ENCODE results near the gene CD9. TPM values are rescaled to one million over a fixed set of nuclear protein-coding genes. Genes with fewer than 3 reads are reported as not detected.

The CD9 gene
- polyA plus RNA-seq, 1 donor from 2014 or later: not detected

DNA sequence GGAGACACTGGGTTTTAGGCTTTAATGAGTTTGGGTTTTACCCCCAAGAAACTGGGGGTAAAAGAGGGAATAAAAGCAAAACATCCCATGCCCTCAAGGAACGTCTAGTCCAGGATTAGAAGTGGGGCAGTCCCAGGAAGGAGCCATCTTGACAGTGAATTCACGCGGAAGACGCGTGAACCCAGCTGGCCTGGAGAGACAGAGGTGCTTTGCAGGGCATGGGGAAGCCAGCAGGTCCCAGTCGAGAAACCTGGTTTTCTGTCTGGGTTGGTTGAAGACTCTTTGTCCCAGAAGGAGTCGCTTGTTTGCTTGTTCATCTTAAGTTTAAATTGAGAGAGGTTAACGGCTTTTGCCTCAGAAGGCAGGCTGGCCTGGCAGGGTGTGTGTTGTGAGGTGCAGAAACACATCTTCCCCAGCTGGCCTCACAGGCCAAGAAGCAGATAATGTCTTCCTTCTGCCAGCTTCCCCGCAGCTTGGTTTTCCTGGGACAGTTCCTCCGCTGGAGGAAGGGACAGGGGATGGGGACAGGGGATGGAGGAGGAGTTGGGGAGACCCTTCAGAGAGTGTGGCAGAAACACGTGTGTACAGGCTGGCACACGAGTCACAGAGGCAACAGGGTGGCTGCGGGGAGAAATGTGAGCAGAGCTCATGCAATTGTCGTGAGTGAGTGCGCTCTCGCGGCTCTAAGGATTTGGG, 18.5 kb upstream of the CD9 start:
- Histone ChIP-seq H3K9me3 (ENCODE audit: low read length) (no peaks in the 10 kb centered on the region), H3K4me2 (ENCODE audit: low read length) (no peak overlapping the region), H3K27ac (ENCODE audit: low read length) (no peak overlapping the region)

GRCh38 chr12:6182279-6182898, 17.8 kb upstream of the CD9 start:
- Histone ChIP-seq H3K36me3 (ENCODE audit: insufficient read depth, low read length) (no peaks in the 10 kb centered on the region), H2AFZ (ENCODE audit: low read depth, low read length) (no peak overlapping the region), H3K9me2 (ENCODE audit: insufficient read depth, low read length) (no peaks in the 10 kb centered on the region), H3K9me3 (ENCODE audit: low read length) (no peaks in the 10 kb centered on the region), H3K4me3 (ENCODE audit: low read length) (no peak overlapping the region), H3K27me3 (ENCODE audit: insufficient read depth, low read depth, low read length) (no peaks in the 10 kb centered on the region), H3K9ac (ENCODE audit: low read length) (no peak overlapping the region), H3F3A (ENCODE audit: insufficient read depth, low read length, poor library complexity, severe bottlenecking) (no peaks in the 10 kb centered on the region), H3K27ac (ENCODE audit: low read length) (no peak overlapping the region), H3K4me2 (ENCODE audit: low read length) (no peak overlapping the region), H4K20me1 (ENCODE audit: insufficient read depth) (no peaks in the 10 kb centered on the region), H3K79me2 (replicated peaks; ENCODE audit: insufficient read depth, low read length) (no peaks in the 10 kb centered on the region)
- TF ChIP-seq CTCF (IDR thresholded peaks at IDR 0.05; ENCODE audit: poor library complexity, severe bottlenecking): no peak
- TF ChIP-seq, protein P1, sequence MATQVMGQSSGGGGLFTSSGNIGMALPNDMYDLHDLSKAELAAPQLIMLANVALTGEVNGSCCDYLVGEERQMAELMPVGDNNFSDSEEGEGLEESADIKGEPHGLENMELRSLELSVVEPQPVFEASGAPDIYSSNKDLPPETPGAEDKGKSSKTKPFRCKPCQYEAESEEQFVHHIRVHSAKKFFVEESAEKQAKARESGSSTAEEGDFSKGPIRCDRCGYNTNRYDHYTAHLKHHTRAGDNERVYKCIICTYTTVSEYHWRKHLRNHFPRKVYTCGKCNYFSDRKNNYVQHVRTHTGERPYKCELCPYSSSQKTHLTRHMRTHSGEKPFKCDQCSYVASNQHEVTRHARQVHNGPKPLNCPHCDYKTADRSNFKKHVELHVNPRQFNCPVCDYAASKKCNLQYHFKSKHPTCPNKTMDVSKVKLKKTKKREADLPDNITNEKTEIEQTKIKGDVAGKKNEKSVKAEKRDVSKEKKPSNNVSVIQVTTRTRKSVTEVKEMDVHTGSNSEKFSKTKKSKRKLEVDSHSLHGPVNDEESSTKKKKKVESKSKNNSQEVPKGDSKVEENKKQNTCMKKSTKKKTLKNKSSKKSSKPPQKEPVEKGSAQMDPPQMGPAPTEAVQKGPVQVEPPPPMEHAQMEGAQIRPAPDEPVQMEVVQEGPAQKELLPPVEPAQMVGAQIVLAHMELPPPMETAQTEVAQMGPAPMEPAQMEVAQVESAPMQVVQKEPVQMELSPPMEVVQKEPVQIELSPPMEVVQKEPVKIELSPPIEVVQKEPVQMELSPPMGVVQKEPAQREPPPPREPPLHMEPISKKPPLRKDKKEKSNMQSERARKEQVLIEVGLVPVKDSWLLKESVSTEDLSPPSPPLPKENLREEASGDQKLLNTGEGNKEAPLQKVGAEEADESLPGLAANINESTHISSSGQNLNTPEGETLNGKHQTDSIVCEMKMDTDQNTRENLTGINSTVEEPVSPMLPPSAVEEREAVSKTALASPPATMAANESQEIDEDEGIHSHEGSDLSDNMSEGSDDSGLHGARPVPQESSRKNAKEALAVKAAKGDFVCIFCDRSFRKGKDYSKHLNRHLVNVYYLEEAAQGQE (IDR thresholded peaks at IDR 0.05; ENCODE audit: borderline replicate concordance): no peak
- no peak for TF ChIP-seq EZH2 (IDR thresholded peaks at IDR 0.05; ENCODE audit: borderline replicate concordance, insufficient read depth, low read length, poor library complexity, severe bottlenecking)
- TF ChIP-seq EP300 (conservative IDR thresholded peaks at IDR 0.05; ENCODE audit: poor library complexity, severe bottlenecking): no peak
- no peak for TF ChIP-seq POLR2AphosphoS5 (IDR thresholded peaks at IDR 0.05)
- TF ChIP-seq TAF1 (IDR thresholded peaks at IDR 0.05; ENCODE audit: low read depth): no peak
- TF ChIP-seq SMC3 (conservative IDR thresholded peaks at IDR 0.05; ENCODE audit: poor library complexity): no peak

More for the DNA sequence above, 18.5 kb upstream of the CD9 start:
- Histone ChIP-seq H3K9ac (ENCODE audit: low read length) (no peak overlapping the region), H3K36me3 (ENCODE audit: insufficient read depth, low read length) (no peaks in the 10 kb centered on the region), H2AFZ (ENCODE audit: low read depth, low read length) (no peak overlapping the region), H3K4me3 (ENCODE audit: low read length) (no peak overlapping the region), H3F3A (ENCODE audit: insufficient read depth, low read length, poor library complexity, severe bottlenecking) (no peaks in the 10 kb centered on the region), H3K79me2 (replicated peaks; ENCODE audit: insufficient read depth, low read length) (no peaks in the 10 kb centered on the region), H4K20me1 (ENCODE audit: insufficient read depth) (no peaks in the 10 kb centered on the region), H3K9me2 (ENCODE audit: insufficient read depth, low read length) (no peaks in the 10 kb centered on the region), H3K27me3 (ENCODE audit: insufficient read depth, low read depth, low read length) (no peaks in the 10 kb centered on the region)
- no peak for TF ChIP-seq POLR2AphosphoS5 (IDR thresholded peaks at IDR 0.05)
- TF ChIP-seq SMC3 (conservative IDR thresholded peaks at IDR 0.05; ENCODE audit: poor library complexity): no peak
- TF ChIP-seq MXI1 (conservative IDR thresholded peaks at IDR 0.05; ENCODE audit: poor library complexity, severe bottlenecking): no peak
- TF ChIP-seq EZH2 (IDR thresholded peaks at IDR 0.05; ENCODE audit: borderline replicate concordance, insufficient read depth, low read length, poor library complexity, severe bottlenecking): no peak
- TF ChIP-seq, protein P1 (IDR thresholded peaks at IDR 0.05; ENCODE audit: borderline replicate concordance): no peak
- no peak for TF ChIP-seq CTCF (IDR thresholded peaks at IDR 0.05; ENCODE audit: poor library complexity, severe bottlenecking)
- no peak for TF ChIP-seq EP300 (conservative IDR thresholded peaks at IDR 0.05; ENCODE audit: poor library complexity, severe bottlenecking)
- no peak for TF ChIP-seq RAD21 (conservative IDR thresholded peaks at IDR 0.05)
- no peak for TF ChIP-seq TAF1 (IDR thresholded peaks at IDR 0.05; ENCODE audit: low read depth)
